ENCODE results near the gene MAST4.
"Not testable (repeated sequence)": the region's sequence is repeated elsewhere in the genome, so short reads cannot be mapped to it uniquely, and the experiment has no call there.

The MAST4 gene

DNA sequence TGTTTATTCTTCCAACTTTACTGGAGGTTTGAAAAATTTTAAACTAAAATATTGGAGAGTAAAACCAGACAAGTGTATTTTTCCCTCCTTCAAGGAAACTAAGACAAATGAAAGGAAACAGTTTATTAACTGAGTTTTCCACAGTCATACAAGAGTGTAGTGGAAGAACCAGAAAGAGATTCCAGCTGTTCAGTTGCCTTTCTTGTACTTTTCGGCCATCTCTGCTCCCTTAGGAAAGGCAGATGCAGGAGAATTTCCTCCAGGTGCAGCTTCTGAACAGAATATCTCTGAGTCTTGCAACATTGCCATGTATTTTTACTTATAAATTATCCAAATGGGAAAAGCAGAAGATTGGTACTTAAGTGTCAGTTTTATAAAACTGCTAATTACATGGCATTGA is 217.1 kb downstream of the MAST4 start:
- no peak overlapping the region for H3K4me3 ChIP-seq
- TF ChIP-seq EZH2 (IDR thresholded peaks at IDR 0.05) (no peak), POLR2AphosphoS5 (IDR thresholded peaks at IDR 0.05; ENCODE audit: borderline replicate concordance, low read depth, low read length) (no peak), FOXP2 (optimal IDR thresholded peaks at IDR 0.05; ENCODE audit: control extremely low read depth, extremely low read length, insufficient read depth) (no peak)
- no peaks in the 10 kb centered on the region for H3K9me3 ChIP-seq (ENCODE audit: low read depth, low read length)
- no peaks in the 10 kb centered on the region for H3K36me3 ChIP-seq (ENCODE audit: insufficient read depth, low read length)
- H3K9ac ChIP-seq (ENCODE audit: insufficient read length): no peak overlapping the region
- no peak overlapping the region for H3K27ac ChIP-seq
- no peak for DNase-seq (ENCODE audit: low read depth, low spot score)

- H3K4me3 ChIP-seq: no peak overlapping the region
- DNase-seq (ENCODE audit: low read depth, low spot score): peak; percentile 18
- H3K27ac ChIP-seq: no peak overlapping the region
- no peaks in the 10 kb centered on the region for H3K9me3 ChIP-seq (ENCODE audit: low read depth, low read length)
- no peaks in the 10 kb centered on the region for H3K36me3 ChIP-seq (ENCODE audit: insufficient read depth, low read length)
- TF ChIP-seq EZH2 (IDR thresholded peaks at IDR 0.05) (no peak), FOXP2 (optimal IDR thresholded peaks at IDR 0.05; ENCODE audit: control extremely low read depth, extremely low read length, insufficient read depth) (no peak), POLR2AphosphoS5 (IDR thresholded peaks at IDR 0.05; ENCODE audit: borderline replicate concordance, low read depth, low read length) (no peak)
- H3K9ac ChIP-seq (ENCODE audit: insufficient read length): no peak overlapping the region
Observed at GRCh38 chr5:66814146-66814991, 218.2 kb downstream of the MAST4 start.

GRCh38 chr5:66818304-66818934 is 222.2 kb downstream of the MAST4 start:
- H3K36me3 ChIP-seq (ENCODE audit: insufficient read depth, low read length): no peaks in the 10 kb centered on the region
- DNase-seq (ENCODE audit: low read depth, low spot score): no peak
- no peaks in the 10 kb centered on the region for H3K9me3 ChIP-seq (ENCODE audit: low read depth, low read length)
- no peak overlapping the region for H3K9ac ChIP-seq (ENCODE audit: insufficient read length)
- TF ChIP-seq FOXP2 (optimal IDR thresholded peaks at IDR 0.05; ENCODE audit: control extremely low read depth, extremely low read length, insufficient read depth) (no peak), POLR2AphosphoS5 (IDR thresholded peaks at IDR 0.05; ENCODE audit: borderline replicate concordance, low read depth, low read length) (no peak), EZH2 (IDR thresholded peaks at IDR 0.05) (no peak)
- no peak overlapping the region for H3K27ac ChIP-seq
- no peak overlapping the region for H3K4me3 ChIP-seq

DNA sequence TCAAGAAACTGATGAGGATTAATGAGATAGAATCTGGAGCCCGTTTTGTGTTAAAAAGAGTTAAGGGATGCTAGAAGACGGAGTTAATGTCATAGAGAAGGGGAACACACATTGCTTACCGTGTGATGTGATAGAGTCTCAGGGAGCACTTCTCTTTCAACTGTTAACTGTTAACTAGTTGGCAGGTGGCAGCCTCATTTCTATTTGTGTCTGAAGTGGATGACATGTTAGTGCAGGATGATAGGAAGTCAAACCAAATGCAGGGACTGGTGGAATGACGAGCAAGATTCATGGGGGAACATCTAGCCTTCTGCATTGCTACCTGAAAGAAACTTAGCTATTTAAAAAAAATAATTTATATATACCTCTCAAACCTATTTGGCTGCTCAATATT is 222.7 kb downstream of the MAST4 start:
- no peak for DNase-seq (ENCODE audit: low read depth, low spot score)
- H3K27ac ChIP-seq: no peak overlapping the region
- TF ChIP-seq EZH2 (IDR thresholded peaks at IDR 0.05) (no peak), FOXP2 (optimal IDR thresholded peaks at IDR 0.05; ENCODE audit: control extremely low read depth, extremely low read length, insufficient read depth) (no peak), POLR2AphosphoS5 (IDR thresholded peaks at IDR 0.05; ENCODE audit: borderline replicate concordance, low read depth, low read length) (no peak)
- H3K4me3 ChIP-seq: no peak overlapping the region
- no peaks in the 10 kb centered on the region for H3K36me3 ChIP-seq (ENCODE audit: insufficient read depth, low read length)
- no peak overlapping the region for H3K9ac ChIP-seq (ENCODE audit: insufficient read length)
- H3K9me3 ChIP-seq (ENCODE audit: low read depth, low read length): no peaks in the 10 kb centered on the region

DNA sequence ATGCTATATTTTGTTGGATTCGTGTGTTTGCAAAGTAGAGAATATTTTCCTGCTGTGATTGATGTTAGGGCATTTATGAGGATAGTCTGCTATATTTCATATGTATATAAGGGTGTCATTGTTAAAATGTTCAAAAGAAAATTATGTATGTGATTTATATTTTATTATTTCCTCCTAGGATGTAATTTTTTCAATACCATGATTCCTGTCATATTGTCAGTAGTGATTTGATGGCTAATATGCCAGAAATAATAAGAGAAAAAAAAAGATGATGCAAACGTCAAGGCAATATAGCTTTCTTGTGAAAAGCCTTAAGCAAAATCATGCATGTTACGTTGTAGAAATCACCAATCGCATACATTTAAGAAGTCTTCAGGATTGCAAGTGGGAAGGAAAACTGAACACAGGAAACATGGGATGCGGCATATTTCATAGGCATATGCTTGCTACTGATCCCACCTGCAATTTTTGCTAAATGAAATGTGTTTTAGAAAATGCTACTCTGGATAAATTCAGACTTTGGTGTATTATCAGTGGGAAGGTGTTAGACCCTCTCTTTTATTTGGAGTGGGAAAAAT is 224.5 kb downstream of the MAST4 start:
- no peak overlapping the region for H3K4me3 ChIP-seq
- no peak overlapping the region for H3K9ac ChIP-seq (ENCODE audit: insufficient read length)
- no peak overlapping the region for H3K27ac ChIP-seq
- H3K36me3 ChIP-seq (ENCODE audit: insufficient read depth, low read length): no peaks in the 10 kb centered on the region
- TF ChIP-seq POLR2AphosphoS5 (IDR thresholded peaks at IDR 0.05; ENCODE audit: borderline replicate concordance, low read depth, low read length) (no peak), FOXP2 (optimal IDR thresholded peaks at IDR 0.05; ENCODE audit: control extremely low read depth, extremely low read length, insufficient read depth) (no peak), EZH2 (IDR thresholded peaks at IDR 0.05) (no peak)
- H3K9me3 ChIP-seq (ENCODE audit: low read depth, low read length): no peaks in the 10 kb centered on the region
- no peak for DNase-seq (ENCODE audit: low read depth, low spot score)

- H3K9ac ChIP-seq (ENCODE audit: insufficient read length): no peak overlapping the region
Observed at GRCh38 chr5:66821688-66822429, 225.7 kb downstream of the MAST4 start.

GRCh38 chr5:66822906-66823305 is 226.7 kb downstream of the MAST4 start:
- not testable (repeated sequence) for H3K9ac ChIP-seq (ENCODE audit: insufficient read length); DNase-seq (ENCODE audit: low read depth, low spot score)

More at GRCh38 chr5:66821688-66822429, 225.7 kb downstream of the MAST4 start:
- no peak for DNase-seq (ENCODE audit: low read depth, low spot score)
- Histone ChIP-seq H3K27ac (no peak overlapping the region), H3K36me3 (ENCODE audit: insufficient read depth, low read length) (no peaks in the 10 kb centered on the region), H3K4me3 (no peak overlapping the region), H3K9me3 (ENCODE audit: low read depth, low read length) (no peaks in the 10 kb centered on the region)
- TF ChIP-seq FOXP2 (optimal IDR thresholded peaks at IDR 0.05; ENCODE audit: control extremely low read depth, extremely low read length, insufficient read depth): no peak
- TF ChIP-seq POLR2AphosphoS5 (IDR thresholded peaks at IDR 0.05; ENCODE audit: borderline replicate concordance, low read depth, low read length): no peak
- no peak for TF ChIP-seq EZH2 (IDR thresholded peaks at IDR 0.05)

DNA sequence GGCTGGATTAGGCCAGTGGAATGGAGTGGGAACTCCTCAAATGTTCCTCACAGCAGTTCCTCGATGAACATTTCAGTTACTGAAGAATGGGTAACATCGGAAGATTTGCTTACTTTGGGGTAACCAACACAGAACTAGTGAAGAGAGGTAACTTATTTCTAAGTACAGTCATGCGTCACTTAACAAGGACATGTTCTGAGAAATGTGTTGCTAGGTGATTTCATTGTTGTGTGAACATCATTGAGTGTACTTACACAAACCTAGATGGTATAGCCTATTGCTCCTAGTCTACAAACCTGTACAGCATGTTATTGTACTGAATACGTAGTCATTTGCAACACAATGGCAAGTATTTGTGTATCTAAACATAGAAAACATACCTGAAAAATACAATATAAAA is 228.3 kb downstream of the MAST4 start:
- Histone ChIP-seq H3K36me3 (ENCODE audit: insufficient read depth, low read length) (no peaks in the 10 kb centered on the region), H3K9ac (ENCODE audit: insufficient read length) (no peak overlapping the region), H3K9me3 (ENCODE audit: low read depth, low read length) (no peaks in the 10 kb centered on the region), H3K4me3 (no peak overlapping the region), H3K27ac (no peak overlapping the region)
- DNase-seq (ENCODE audit: low read depth, low spot score): no peak
- TF ChIP-seq EZH2 (IDR thresholded peaks at IDR 0.05) (no peak), FOXP2 (optimal IDR thresholded peaks at IDR 0.05; ENCODE audit: control extremely low read depth, extremely low read length, insufficient read depth) (no peak), POLR2AphosphoS5 (IDR thresholded peaks at IDR 0.05; ENCODE audit: borderline replicate concordance, low read depth, low read length) (no peak)

More at GRCh38 chr5:66822906-66823305, 226.7 kb downstream of the MAST4 start:
- H3K27ac ChIP-seq; H3K4me3 ChIP-seq; H3K9me3 ChIP-seq (ENCODE audit: low read depth, low read length); H3K36me3 ChIP-seq (ENCODE audit: insufficient read depth, low read length): not testable (repeated sequence)

Data from SK-N-MC (cell line).